DND-41 (cell line): Measurements from ENCODE around the gene FBXL22.

Experiments
- ATAC-seq: fragments of 200-7000 bp; cut with Tn5 transposase; 3 replicates; pipeline ENCODE4 v1.9.1; 2021; ENCODE audit warnings: low read depth; ENCODE audit not compliant: insufficient read depth
- DNase-seq: peaks from one replicate; pipeline ENCODE4 v3.0.0-alpha.2; 2020
- H2AFZ ChIP-seq: 2 replicates; pipeline ENCODE4 v1.6.0; 2012; ENCODE audit warnings: low read depth, low read length
- H3K27ac ChIP-seq: 2 replicates; pipeline ENCODE4 v1.5.1; 2012; ENCODE audit warnings: low read length, inconsistent platforms
- H3K27me3 ChIP-seq: fragments of 200-600 bp; sonication (generic); 2 replicates; pipeline ENCODE4 v1.6.0; 2012; ENCODE audit warnings: low read length, mild to moderate bottlenecking, inconsistent platforms; ENCODE audit not compliant: insufficient read depth, poor library complexity
- H3K36me3 ChIP-seq: 2 replicates; pipeline ENCODE4 v1.5.1; 2012; ENCODE audit warnings: low read length, inconsistent platforms; ENCODE audit not compliant: insufficient read depth
- H3K4me1 ChIP-seq: 2 replicates; pipeline ENCODE4 v1.5.1; 2012; ENCODE audit warnings: mild to moderate bottlenecking, low read length; ENCODE audit not compliant: insufficient read depth
- H3K4me2 ChIP-seq: 2 replicates; pipeline ENCODE4 v1.6.0; 2012; ENCODE audit warnings: mild to moderate bottlenecking, moderate library complexity, low read length, inconsistent platforms; ENCODE audit not compliant: insufficient read depth
- H3K4me3 ChIP-seq, 2 experiments: fragments of 200-600 bp in 1 of 2; shearing (Covaris generic) in 1 of 2; 2 replicates each; pipeline ENCODE4 v1.5.1; 2012 to 2016; ENCODE audit warnings: inconsistent platforms in 2 of 2, low read length in 2 of 2, mild to moderate bottlenecking in 2 of 2, low read depth in 1 of 2, moderate library complexity in 1 of 2
- H3K79me2 ChIP-seq: 2 replicates; pipeline ENCODE4 v1.6.0; 2012; ENCODE audit warnings: low read length, inconsistent platforms; ENCODE audit not compliant: insufficient read depth
- H3K9ac ChIP-seq: 2 replicates; pipeline ENCODE4 v1.6.0; 2012; ENCODE audit warnings: low read depth, mild to moderate bottlenecking, inconsistent platforms, low read length, moderate library complexity
- H3K9me3 ChIP-seq: 2 replicates; pipeline ENCODE4 v1.5.1; 2012; ENCODE audit warnings: low read length, moderate library complexity, mild to moderate bottlenecking, inconsistent platforms; ENCODE audit not compliant: insufficient read depth, severe bottlenecking
- H4K20me1 ChIP-seq: 2 replicates; pipeline ENCODE4 v1.6.0; 2012; ENCODE audit warnings: low read length; ENCODE audit not compliant: insufficient read depth
- CTCF ChIP-seq: IDR thresholded peaks from 2 replicates; pipeline ENCODE4 v1.5.1; 2012; ENCODE audit warnings: borderline replicate concordance, low read length, moderate library complexity, mild to moderate bottlenecking; ENCODE audit not compliant: poor library complexity, severe bottlenecking; ENCODE audit errors: extremely low read depth
- EZH2 ChIP-seq: IDR thresholded peaks from 3 replicates; pipeline ENCODE4 v1.6.1; 2012; ENCODE audit warnings: borderline replicate concordance, low read depth, mild to moderate bottlenecking, moderate library complexity, low read length, inconsistent platforms; ENCODE audit not compliant: severe bottlenecking

The FBXL22 gene

GRCh38 chr15:63640146-63640545 lies 43.0 kb downstream of the FBXL22 start:
- H3K4me1 ChIP-seq, result no peaks in the 10 kb centered on the region
- peaks cover 77% of the 10 kb centered on the region for H3K36me3 ChIP-seq
- no peak overlapping the region for H3K9ac ChIP-seq
- DNase-seq (no peak), ATAC-seq (no peak)
- TF ChIP-seq EZH2 (no peak), CTCF (no peak)
- H2AFZ ChIP-seq, result no peak overlapping the region
- no peaks in the 10 kb centered on the region for H3K27me3 ChIP-seq
- H3K79me2 ChIP-seq, result no peaks in the 10 kb centered on the region
- H3K9me3 ChIP-seq, result no peaks in the 10 kb centered on the region
- H3K4me2 ChIP-seq, result no peak overlapping the region
- H3K27ac ChIP-seq, result no peak overlapping the region
- H4K20me1 ChIP-seq, result no peaks in the 10 kb centered on the region
- no peak overlapping the region for H3K4me3 ChIP-seq
